ENCODE data around the gene IGF2.
A peak's percentile ranks its signal among the peaks of the same experiment; 100 is the strongest.
"Not testable (repeated sequence)": the region's sequence is repeated elsewhere in the genome, so short reads cannot be mapped to it uniquely, and the experiment has no call there.

IGF2 gene, protein sequence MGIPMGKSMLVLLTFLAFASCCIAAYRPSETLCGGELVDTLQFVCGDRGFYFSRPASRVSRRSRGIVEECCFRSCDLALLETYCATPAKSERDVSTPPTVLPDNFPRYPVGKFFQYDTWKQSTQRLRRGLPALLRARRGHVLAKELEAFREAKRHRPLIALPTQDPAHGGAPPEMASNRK

GRCh38 chr11:2139123-2139521 is at the start of gene IGF2:
IGF2 (minus strand) TSS chr11:2139389; CDS start chr11:2135523, 3,866 bp downstream.
- no peak for DNase-seq (ENCODE audit: low spot score)

GRCh38 chr11:2188745-2189144 is 49.6 kb upstream of the IGF2 start:
- DNase-seq (ENCODE audit: low spot score): no peak

DNA sequence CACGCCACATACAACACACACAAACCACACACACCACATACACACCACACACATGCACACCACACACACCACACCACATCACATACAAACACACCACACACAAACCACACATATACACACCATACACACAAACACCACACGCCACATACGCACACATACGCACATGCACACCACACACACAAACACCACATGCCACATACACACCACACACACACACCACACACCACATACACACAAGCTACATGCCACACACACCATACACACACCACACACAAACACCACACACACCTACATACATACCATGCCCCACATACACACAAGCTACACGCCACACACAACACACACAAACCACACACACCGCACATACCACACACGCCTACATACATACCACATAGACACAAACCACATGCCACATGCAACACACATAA is 48.1 kb upstream of the IGF2 start:
- DNase-seq (ENCODE audit: low spot score): no peak

DNA sequence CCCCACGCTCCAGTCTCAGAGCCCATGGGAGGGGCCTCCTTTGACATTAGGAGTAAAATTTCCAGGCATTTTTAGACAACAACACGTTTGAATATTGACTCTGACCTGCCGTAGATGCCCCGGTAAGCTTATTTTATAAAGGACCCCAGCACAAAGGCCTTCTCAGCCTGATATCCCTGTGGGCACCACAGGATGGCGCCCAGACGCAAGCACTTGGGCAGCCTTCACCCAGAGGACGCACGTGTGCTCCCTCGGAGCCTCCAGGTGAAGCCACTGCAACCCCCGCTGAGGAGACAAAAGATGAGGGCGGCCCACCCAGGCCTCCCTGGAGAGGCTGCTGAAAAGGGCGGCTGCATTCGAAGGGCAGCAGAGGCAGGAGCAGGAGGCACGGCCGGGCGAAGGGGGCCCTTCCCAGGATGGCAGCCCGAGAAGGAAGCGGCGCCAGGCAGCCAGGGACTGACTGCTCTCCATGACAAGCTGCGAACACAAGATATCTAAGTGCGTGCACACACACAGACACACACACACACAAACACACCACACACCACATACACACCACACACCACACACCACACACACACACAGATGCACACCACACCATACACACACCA is 47.6 kb upstream of the IGF2 start:
- peak; percentile 46 for DNase-seq (ENCODE audit: low spot score)

DNA sequence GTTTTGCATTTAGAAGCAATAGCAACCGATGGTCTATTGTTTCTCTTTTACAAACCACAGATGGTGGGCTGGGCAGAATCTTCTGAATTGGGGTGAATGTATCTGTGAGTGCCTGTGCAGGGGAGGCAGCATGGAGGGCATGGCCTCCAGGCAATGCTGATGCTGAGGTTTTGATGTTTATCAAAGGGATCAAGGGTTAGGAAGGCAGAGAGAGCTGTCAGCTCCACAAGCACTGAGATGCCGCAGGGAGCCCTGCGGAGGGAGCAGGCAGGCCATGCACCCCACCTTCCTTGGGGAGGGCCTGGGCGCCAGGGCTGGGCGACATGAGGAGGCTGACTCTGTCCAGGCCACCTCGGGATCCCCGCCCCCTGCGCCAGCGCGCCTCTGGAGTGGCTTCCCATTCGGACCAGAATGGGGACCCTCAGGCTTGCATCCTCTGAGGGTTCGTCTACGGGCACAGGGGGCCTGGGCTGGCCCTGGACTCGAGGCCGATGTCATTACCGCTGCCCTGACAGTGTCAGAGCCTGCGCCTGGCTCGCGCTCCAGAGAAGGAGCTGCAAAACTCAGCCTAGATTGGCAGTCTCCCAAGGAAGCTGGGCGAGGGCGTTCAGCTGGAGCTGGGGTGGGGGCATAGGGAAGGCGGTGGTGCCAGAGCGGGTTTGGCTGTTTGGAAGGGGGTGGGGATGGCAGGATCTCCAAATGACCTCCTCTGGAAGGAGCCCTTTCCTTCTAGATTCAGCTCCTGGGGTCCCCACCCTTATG is 46.3 kb upstream of the IGF2 start:
- no peak for DNase-seq (ENCODE audit: low spot score)

GRCh38 chr11:2182692-2183474 is 43.7 kb upstream of the IGF2 start:
- no peak for DNase-seq (ENCODE audit: low spot score)

DNA sequence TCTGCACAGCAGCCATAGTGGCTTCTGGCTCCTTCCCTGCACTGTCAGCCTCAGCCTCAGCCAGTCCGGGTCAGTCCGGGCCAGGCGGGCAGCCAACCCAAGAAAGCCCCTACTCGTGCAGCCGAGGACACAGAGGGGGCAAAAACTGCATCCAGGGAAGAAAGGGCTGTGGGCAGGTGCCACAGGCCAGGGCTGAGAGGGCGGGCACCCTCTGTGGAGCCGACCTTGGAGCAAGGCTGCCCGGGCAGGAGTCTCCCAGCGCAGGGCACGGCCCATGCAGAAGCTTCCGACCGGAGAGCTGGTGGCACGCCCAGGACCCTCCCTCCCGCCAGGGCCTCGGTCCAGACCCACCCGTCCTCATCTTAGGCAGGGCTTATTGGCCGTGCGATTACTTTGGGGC is 42.9 kb upstream of the IGF2 start:
- no peak for DNase-seq (ENCODE audit: low spot score)

GRCh38 chr11:2180789-2181370 is 41.7 kb upstream of the IGF2 start:
- no peak for DNase-seq (ENCODE audit: low spot score)

- DNase-seq (ENCODE audit: low spot score): no peak
Measured at GRCh38 chr11:2180347-2180746, 41.2 kb upstream of the IGF2 start.

DNA sequence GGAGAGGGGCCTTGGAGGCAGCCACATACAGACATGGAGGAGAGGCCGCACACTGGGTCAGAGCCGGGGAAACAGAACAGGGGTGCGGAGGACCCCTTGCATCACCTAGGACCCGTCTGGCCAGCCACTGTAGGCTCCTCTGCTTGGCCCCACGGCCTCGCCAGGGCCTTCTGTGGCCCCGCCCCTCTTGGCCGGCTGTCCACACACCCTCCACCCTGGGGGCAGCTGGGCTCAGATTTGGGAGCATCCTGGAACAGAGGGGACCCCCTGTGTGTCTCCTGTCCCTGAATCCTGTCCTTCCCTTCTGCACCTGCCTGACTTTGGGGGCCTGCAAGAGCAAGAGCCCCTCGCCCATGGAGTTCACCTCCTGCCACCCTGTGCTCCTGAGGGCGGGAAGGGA is 40.3 kb upstream of the IGF2 start:
- no peak for DNase-seq (ENCODE audit: low spot score)

GRCh38 chr11:2178906-2179494 is 39.8 kb upstream of the IGF2 start:
- peak; percentile 53 for DNase-seq (ENCODE audit: low spot score)

DNA sequence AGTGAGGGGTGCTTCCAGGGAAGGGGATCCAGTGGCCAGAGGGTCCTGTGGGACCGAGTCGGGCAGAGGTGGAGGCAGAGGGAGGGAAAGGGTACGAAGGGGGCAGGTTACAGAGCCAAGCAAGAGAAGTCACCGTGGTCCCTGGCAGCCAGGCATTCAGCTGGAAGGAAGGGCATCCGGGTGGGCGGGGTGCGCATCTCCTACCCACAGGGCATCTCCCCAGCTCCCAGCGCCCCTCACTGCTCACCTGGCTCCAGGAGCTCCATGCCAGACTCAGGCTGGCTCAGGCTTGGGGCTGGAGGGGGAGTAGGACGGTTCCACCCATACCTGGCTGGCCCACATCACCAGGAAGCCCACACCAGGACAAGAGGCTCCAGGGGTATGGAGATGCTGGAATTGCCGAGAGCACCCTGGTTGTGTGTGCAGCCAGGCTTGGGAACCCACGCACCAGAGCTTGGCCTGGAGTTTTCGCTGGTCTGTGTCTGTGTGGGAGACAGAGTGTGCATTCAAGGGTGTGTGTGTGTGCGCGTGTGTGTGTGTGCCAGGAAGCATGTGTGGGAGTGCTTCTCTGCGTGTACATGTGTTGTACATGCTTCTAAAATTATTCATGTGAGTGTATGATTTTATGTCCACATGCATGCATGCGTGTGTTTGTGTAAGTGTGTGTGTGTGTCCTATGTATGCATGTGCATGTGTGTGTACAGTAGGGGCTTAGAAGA is 39.0 kb upstream of the IGF2 start:
- DNase-seq (ENCODE audit: low spot score): not testable (repeated sequence)

DNA sequence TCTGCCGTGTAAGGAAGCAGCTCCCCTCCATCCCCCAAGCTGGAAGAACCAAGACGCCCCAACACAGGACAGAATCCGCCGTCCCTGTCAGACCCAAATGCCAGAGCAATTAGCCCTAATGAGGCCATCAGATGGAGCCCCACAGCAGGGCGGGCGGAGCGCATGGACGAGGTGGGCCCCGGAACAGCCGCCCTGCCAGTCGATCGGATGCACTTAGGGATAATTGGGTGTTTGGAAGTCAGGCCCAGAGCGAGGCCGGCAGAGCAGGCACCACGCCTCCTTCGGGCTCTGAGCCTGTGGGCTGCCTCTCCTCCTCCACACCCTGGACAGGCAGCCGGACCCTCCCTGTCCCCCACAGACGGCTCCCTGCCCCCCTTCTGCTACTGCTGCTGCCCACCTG is 37.9 kb upstream of the IGF2 start:
- peak; percentile 39 for DNase-seq (ENCODE audit: low spot score)

GRCh38 chr11:2176389-2176900 is 37.3 kb upstream of the IGF2 start:
- DNase-seq (ENCODE audit: low spot score): no peak

- peak; percentile 78 for DNase-seq (ENCODE audit: low spot score)
Measured at GRCh38 chr11:2175659-2176058, 36.5 kb upstream of the IGF2 start.

DNA sequence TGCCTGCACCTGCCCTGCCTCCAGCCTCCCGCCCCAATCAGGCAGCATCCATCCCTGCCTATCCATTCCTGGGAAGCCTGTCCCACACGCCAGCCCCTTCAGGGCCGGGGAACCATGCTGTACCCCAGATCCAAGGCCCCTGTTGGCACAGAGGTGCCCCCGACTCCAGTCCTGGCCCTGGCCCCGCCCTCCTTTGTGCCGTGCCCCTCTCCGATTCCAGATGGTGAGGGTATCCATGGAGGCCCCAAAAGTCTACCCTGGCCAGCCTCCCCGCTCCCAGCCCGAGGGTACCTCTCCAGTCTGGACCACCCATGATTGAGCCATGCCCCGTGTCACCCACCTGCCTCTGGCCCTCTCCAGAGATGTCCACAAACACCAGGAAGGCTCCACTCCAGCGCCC is 35.2 kb upstream of the IGF2 start:
- DNase-seq (ENCODE audit: low spot score): no peak

- DNase-seq (ENCODE audit: low spot score): no peak
Measured at GRCh38 chr11:2173761-2174160, 34.6 kb upstream of the IGF2 start.

DNA sequence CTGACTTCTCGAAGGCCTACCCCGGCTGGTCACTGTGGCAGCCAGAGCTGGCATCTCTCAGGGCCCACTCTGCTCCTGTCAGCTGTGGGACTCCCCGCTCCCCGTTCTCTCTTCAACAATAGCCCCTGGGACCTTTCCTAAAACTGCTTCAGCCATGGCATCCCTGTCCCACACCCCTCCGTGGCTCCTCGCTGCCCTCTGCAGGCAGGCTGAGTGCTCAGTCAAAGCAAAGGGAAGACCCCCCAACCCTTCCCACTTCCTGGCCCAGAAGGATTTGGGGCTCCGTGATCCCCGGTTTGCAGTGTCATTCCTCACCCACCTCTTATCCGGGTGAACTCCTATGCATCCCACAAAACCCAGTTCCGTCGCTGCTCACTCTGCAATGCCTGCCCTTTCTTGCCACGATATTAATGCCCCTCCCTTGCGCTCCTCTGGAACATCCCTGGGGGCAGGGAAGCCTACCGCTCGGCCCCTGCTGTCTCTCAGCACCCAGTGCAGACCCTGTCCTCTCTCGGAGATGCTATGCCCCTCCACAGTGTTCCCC is 34.0 kb upstream of the IGF2 start:
- DNase-seq (ENCODE audit: low spot score): no peak

DNA sequence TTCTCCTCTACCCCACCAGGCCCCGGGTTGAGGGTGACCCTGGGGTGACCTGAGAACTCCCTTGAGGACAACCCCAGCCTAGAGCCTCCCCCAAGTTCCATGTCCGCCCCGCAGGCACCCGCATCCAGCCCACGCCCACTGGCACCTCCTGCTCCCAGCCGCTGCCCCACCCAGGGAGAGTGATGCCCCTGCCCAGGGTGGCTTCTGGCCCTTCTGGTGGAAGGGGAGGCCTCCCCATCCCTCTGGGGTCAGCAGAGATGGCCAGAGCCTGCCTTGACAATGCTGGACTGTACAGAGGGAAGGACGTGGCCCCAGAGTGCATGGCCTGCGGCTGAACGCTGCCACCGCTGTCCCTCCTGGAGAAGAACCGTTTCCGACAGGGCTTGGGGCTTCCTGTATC is 33.5 kb upstream of the IGF2 start:
- DNase-seq (ENCODE audit: low spot score): no peak

DNA sequence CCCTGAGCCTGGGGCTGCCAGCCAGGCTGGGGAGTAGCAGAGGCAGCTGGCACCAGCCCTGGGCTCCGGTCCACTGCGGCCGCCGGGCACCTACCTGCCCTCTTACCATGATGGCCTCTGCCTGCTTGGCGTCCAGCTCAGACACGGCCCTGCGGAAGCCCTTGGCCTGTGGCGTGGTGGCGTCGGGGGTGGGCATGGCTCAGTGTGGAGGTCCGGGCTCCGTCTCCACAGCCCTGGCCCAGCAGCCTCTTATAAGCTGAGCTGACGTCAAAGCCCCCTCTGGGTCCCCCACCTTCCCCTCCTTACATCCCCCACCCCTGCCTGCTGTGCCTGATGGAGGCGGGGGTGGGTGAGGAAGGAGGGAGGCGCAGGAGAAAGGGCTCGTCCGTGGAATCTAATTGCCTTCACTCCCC is 32.4 kb upstream of the IGF2 start, which contains the start of gene TH:
TSS of gene TH (minus strand) at position 225 of the 413 bp plus-strand sequence. CDS start at position 196, 29 bp downstream.
- no peak for DNase-seq (ENCODE audit: low spot score)

All from GM03348 (cell line).